HEK293 (cell line): ENCODE results near the gene PTPN5.

ENCODE experiments used
- CTCF ChIA-PET: fragments of 350-600 bp; formaldehyde crosslinking; extraction: SDS; loops from one replicate; lab custom pipeline; 2021; ENCODE audit warnings: antibody characterized with exemption; lab: Yijun Ruan, JAX
- POLR2A ChIA-PET: fragments of 300-600 bp; formaldehyde crosslinking; extraction: SDS; loops from one replicate; lab custom pipeline; 2020; ENCODE audit warnings: antibody characterized with exemption, inconsistent platforms; lab: Yijun Ruan, JAX
- H3K27ac ChIP-seq: fragments of 200-500 bp; sonication (Bioruptor generic); 2 replicates; pipeline ENCODE4 v1.5.1; 2014; ENCODE audit warnings: low read depth, low read length, control low read depth, inconsistent platforms; ENCODE audit errors: extremely low read depth
- H3K36me3 ChIP-seq, 2 experiments: fragments of 200-500 bp in 1 of 2; sonication (Bioruptor generic) in 1 of 2; 1 replicate in 1 of 2; 2 replicates in 1 of 2; pipeline ENCODE4 v1.5.1; 2014 to 2017; ENCODE audit warnings: inconsistent platforms in 2 of 2, low read length in 2 of 2; ENCODE audit not compliant: control insufficient read depth in 2 of 2, insufficient read depth in 1 of 2
- H3K4me1 ChIP-seq: fragments of 200-500 bp; sonication (Bioruptor generic); 2 replicates; pipeline ENCODE4 v1.5.1; 2014; ENCODE audit warnings: mild to moderate bottlenecking, low read length, inconsistent platforms; ENCODE audit not compliant: control insufficient read depth, insufficient read depth
- H3K4me3 ChIP-seq: 2 replicates; pipeline ENCODE4 v1.5.1; 2011; ENCODE audit warnings: low read depth, mild to moderate bottlenecking, control low read depth, low read length, moderate library complexity
- H3K9me3 ChIP-seq: fragments of 200-500 bp; sonication (Bioruptor generic); 2 replicates; pipeline ENCODE4 v1.5.1; 2014; ENCODE audit warnings: low read depth, low read length, inconsistent platforms; ENCODE audit not compliant: control insufficient read depth, insufficient read depth
- BCL11A ChIP-seq: fragments of 450-650 bp; formaldehyde crosslinking; IDR thresholded peaks from 2 replicates; pipeline ENCODE4 v1.5.1; 2016; ENCODE audit warnings: low read depth, missing biosample characterization, missing genetic modification characterization
- GLI4 ChIP-seq: fragments of 450-650 bp; formaldehyde crosslinking; IDR thresholded peaks from 2 replicates; pipeline ENCODE4 v1.5.1; 2016; ENCODE audit warnings: missing biosample characterization, missing genetic modification characterization
- HOXD13 ChIP-seq: sonication (generic); formaldehyde crosslinking; IDR thresholded peaks from 2 replicates; pipeline ENCODE4 v1.8.0; 2022; ENCODE audit warnings: missing genetic modification reagents, borderline replicate concordance
- SCRT1 ChIP-seq: fragments of 450-650 bp; formaldehyde crosslinking; IDR thresholded peaks from 2 replicates; pipeline ENCODE4 v1.5.1; 2016; ENCODE audit warnings: missing biosample characterization, missing genetic modification characterization, borderline replicate concordance
- SP2 ChIP-seq: fragments of 450-650 bp; formaldehyde crosslinking; IDR thresholded peaks from 2 replicates; pipeline ENCODE4 v1.5.1; 2016; ENCODE audit warnings: missing biosample characterization, missing genetic modification characterization
- TCF7L2 ChIP-seq: IDR thresholded peaks from 2 replicates; pipeline ENCODE4 v1.6.1; 2011; ENCODE audit warnings: low read depth, mild to moderate bottlenecking, inconsistent platforms, low read length, moderate library complexity, borderline replicate concordance
- ZBTB17 ChIP-seq: fragments of 450-650 bp; formaldehyde crosslinking; IDR thresholded peaks from 2 replicates; pipeline ENCODE4 v1.5.1; 2016; ENCODE audit warnings: missing biosample characterization, missing genetic modification characterization
- ZEB2 ChIP-seq: fragments of 450-650 bp; formaldehyde crosslinking; IDR thresholded peaks from 2 replicates; pipeline ENCODE4 v1.5.1; 2016; ENCODE audit warnings: missing biosample characterization, missing genetic modification characterization
- ZFHX2 ChIP-seq: fragments of 450-650 bp; formaldehyde crosslinking; conservative IDR thresholded peaks from 2 replicates; pipeline ENCODE4 v1.5.1; 2016; ENCODE audit warnings: missing biosample characterization, missing genetic modification characterization
- ZNF404 ChIP-seq: fragments of 450-650 bp; formaldehyde crosslinking; IDR thresholded peaks from 2 replicates; pipeline ENCODE4 v1.5.1; 2017; ENCODE audit warnings: missing biosample characterization, missing genetic modification characterization
- ZNF548 ChIP-seq: fragments of 450-650 bp; formaldehyde crosslinking; IDR thresholded peaks from 2 replicates; pipeline ENCODE4 v1.5.1; 2016; ENCODE audit warnings: missing biosample characterization, missing genetic modification characterization
- ZNF610 ChIP-seq: fragments of 450-650 bp; formaldehyde crosslinking; IDR thresholded peaks from 2 replicates; pipeline ENCODE4 v1.5.1; 2016; ENCODE audit warnings: missing biosample characterization, missing genetic modification characterization, borderline replicate concordance
- ZNF623 ChIP-seq: fragments of 450-650 bp; formaldehyde crosslinking; IDR thresholded peaks from 2 replicates; pipeline ENCODE4 v1.5.1; 2016; ENCODE audit warnings: missing biosample characterization, missing genetic modification characterization
- TF ChIP-seq, protein P1 (sequence below): fragments of 450-650 bp; formaldehyde crosslinking; IDR thresholded peaks from 2 replicates; pipeline ENCODE4 v1.5.1; 2016; ENCODE audit warnings: missing biosample characterization, missing genetic modification characterization
- TF ChIP-seq, protein P2 (sequence below): fragments of 450-650 bp; formaldehyde crosslinking; IDR thresholded peaks from 2 replicates; pipeline ENCODE4 v1.5.1; 2016; ENCODE audit warnings: missing biosample characterization, missing genetic modification characterization
- TF ChIP-seq, protein P3 (sequence below): fragments of 450-650 bp; formaldehyde crosslinking; IDR thresholded peaks from 2 replicates; pipeline ENCODE4 v1.5.1; 2017; ENCODE audit warnings: missing biosample characterization, missing genetic modification characterization
- TF ChIP-seq, protein P4 (sequence below): fragments of 450-650 bp; formaldehyde crosslinking; IDR thresholded peaks from 2 replicates; pipeline ENCODE4 v1.5.1; 2016; ENCODE audit warnings: missing biosample characterization, missing genetic modification characterization, borderline replicate concordance
- TF ChIP-seq, protein P5 (sequence below): fragments of 450-650 bp; formaldehyde crosslinking; IDR thresholded peaks from 2 replicates; pipeline ENCODE4 v1.5.1; 2016; ENCODE audit warnings: missing biosample characterization, missing genetic modification characterization
- TF ChIP-seq, protein P6 (sequence below): fragments of 450-650 bp; formaldehyde crosslinking; IDR thresholded peaks from 2 replicates; pipeline ENCODE4 v1.5.1; 2016; ENCODE audit warnings: missing biosample characterization, missing genetic modification characterization, low read depth

PTPN5 gene

DNA sequence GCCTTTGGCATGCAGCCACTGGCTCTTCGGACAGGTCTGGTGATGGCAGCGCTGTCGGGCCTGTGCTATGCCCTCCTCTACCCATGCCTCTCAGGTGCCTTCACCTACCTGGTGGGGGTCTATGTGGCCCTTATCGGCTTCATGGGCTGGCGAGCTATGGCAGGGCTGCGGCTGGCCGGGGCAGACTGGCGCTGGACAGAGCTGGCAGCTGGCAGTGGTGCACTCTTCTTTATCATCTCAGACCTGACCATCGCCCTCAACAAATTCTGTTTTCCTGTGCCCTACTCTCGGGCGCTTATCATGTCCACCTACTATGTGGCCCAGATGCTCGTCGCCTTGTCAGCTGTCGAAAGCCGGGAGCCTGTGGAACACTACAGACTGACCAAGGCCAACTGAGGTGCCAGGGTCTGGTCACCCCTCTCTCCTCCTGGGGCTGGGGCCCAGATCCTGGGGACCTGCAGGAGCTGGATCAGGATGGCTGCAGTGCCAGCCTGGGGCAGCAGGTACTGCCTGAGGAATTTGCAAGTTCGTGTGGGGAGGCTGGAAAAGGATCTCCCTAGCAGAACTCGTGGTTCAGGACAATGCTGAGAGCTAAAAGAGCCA, 89.9 kb downstream of the PTPN5 start:
- H3K9me3 ChIP-seq: no peaks in the 10 kb centered on the region
- TF ChIP-seq SCRT1 (tag by site-specific recombination) (no peak), ZBTB17 (tag by site-specific recombination) (no peak), HOXD13 (CRISPR knock-in tag) (no peak), ZNF610 (tag by site-specific recombination) (no peak)

DNA sequence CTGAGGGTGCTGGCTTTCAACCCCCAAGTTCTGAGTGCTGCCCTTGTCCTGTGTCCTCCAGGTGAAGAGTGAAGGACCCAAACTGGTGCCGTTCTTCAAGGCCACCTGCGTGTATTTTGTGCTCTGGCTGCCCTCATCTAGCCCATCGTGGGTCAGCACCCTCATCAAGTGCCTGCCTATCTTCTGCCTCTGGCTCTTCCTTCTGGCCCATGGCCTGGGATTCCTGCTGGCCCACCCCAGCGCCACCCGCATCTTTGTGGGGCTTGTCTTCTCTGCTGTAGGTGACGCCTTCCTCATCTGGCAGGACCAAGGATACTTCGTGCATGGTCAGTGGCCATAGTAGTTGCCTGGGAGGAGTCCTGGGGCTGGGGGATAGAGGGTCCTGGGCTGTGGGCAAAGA, 90.7 kb downstream of the PTPN5 start:
- TF ChIP-seq SP2 (tag by site-specific recombination) (no peak), HOXD13 (CRISPR knock-in tag) (no peak), TCF7L2 (no peak), ZNF548 (tag by site-specific recombination) (no peak), ZNF404 (tag by site-specific recombination) (no peak), BCL11A (tag by site-specific recombination) (no peak), ZEB2 (tag by site-specific recombination) (no peak), GLI4 (tag by site-specific recombination) (no peak), ZNF623 (tag by site-specific recombination) (no peak), ZFHX2 (tag by site-specific recombination) (no peak)
- TF ChIP-seq, protein P1, sequence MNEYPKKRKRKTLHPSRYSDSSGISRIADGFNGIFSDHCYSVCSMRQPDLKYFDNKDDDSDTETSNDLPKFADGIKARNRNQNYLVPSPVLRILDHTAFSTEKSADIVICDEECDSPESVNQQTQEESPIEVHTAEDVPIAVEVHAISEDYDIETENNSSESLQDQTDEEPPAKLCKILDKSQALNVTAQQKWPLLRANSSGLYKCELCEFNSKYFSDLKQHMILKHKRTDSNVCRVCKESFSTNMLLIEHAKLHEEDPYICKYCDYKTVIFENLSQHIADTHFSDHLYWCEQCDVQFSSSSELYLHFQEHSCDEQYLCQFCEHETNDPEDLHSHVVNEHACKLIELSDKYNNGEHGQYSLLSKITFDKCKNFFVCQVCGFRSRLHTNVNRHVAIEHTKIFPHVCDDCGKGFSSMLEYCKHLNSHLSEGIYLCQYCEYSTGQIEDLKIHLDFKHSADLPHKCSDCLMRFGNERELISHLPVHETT: no peak
- TF ChIP-seq, protein P2, sequence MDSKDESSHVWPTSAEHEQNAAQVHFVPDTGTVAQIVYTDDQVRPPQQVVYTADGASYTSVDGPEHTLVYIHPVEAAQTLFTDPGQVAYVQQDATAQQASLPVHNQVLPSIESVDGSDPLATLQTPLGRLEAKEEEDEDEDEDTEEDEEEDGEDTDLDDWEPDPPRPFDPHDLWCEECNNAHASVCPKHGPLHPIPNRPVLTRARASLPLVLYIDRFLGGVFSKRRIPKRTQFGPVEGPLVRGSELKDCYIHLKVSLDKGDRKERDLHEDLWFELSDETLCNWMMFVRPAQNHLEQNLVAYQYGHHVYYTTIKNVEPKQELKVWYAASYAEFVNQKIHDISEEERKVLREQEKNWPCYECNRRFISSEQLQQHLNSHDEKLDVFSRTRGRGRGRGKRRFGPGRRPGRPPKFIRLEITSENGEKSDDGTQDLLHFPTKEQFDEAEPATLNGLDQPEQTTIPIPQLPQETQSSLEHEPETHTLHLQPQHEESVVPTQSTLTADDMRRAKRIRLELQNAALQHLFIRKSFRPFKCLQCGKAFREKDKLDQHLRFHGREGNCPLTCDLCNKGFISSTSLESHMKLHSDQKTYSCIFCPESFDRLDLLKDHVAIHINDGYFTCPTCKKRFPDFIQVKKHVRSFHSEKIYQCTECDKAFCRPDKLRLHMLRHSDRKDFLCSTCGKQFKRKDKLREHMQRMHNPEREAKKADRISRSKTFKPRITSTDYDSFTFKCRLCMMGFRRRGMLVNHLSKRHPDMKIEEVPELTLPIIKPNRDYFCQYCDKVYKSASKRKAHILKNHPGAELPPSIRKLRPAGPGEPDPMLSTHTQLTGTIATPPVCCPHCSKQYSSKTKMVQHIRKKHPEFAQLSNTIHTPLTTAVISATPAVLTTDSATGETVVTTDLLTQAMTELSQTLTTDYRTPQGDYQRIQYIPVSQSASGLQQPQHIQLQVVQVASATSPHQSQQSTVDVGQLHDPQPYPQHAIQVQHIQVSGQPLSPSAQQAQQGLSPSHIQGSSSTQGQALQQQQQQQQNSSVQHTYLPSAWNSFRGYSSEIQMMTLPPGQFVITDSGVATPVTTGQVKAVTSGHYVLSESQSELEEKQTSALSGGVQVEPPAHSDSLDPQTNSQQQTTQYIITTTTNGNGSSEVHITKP (tag by site-specific recombination): no peak
- TF ChIP-seq, protein P3, sequence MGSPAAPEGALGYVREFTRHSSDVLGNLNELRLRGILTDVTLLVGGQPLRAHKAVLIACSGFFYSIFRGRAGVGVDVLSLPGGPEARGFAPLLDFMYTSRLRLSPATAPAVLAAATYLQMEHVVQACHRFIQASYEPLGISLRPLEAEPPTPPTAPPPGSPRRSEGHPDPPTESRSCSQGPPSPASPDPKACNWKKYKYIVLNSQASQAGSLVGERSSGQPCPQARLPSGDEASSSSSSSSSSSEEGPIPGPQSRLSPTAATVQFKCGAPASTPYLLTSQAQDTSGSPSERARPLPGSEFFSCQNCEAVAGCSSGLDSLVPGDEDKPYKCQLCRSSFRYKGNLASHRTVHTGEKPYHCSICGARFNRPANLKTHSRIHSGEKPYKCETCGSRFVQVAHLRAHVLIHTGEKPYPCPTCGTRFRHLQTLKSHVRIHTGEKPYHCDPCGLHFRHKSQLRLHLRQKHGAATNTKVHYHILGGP (tag by site-specific recombination): no peak
- TF ChIP-seq, protein P4, sequence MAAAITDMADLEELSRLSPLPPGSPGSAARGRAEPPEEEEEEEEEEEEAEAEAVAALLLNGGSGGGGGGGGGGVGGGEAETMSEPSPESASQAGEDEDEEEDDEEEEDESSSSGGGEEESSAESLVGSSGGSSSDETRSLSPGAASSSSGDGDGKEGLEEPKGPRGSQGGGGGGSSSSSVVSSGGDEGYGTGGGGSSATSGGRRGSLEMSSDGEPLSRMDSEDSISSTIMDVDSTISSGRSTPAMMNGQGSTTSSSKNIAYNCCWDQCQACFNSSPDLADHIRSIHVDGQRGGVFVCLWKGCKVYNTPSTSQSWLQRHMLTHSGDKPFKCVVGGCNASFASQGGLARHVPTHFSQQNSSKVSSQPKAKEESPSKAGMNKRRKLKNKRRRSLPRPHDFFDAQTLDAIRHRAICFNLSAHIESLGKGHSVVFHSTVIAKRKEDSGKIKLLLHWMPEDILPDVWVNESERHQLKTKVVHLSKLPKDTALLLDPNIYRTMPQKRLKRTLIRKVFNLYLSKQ (tag by site-specific recombination): no peak
- TF ChIP-seq, protein P5, sequence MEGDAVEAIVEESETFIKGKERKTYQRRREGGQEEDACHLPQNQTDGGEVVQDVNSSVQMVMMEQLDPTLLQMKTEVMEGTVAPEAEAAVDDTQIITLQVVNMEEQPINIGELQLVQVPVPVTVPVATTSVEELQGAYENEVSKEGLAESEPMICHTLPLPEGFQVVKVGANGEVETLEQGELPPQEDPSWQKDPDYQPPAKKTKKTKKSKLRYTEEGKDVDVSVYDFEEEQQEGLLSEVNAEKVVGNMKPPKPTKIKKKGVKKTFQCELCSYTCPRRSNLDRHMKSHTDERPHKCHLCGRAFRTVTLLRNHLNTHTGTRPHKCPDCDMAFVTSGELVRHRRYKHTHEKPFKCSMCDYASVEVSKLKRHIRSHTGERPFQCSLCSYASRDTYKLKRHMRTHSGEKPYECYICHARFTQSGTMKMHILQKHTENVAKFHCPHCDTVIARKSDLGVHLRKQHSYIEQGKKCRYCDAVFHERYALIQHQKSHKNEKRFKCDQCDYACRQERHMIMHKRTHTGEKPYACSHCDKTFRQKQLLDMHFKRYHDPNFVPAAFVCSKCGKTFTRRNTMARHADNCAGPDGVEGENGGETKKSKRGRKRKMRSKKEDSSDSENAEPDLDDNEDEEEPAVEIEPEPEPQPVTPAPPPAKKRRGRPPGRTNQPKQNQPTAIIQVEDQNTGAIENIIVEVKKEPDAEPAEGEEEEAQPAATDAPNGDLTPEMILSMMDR (tag by site-specific recombination): no peak
- TF ChIP-seq, protein P6, sequence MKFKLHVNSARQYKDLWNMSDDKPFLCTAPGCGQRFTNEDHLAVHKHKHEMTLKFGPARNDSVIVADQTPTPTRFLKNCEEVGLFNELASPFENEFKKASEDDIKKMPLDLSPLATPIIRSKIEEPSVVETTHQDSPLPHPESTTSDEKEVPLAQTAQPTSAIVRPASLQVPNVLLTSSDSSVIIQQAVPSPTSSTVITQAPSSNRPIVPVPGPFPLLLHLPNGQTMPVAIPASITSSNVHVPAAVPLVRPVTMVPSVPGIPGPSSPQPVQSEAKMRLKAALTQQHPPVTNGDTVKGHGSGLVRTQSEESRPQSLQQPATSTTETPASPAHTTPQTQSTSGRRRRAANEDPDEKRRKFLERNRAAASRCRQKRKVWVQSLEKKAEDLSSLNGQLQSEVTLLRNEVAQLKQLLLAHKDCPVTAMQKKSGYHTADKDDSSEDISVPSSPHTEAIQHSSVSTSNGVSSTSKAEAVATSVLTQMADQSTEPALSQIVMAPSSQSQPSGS (tag by site-specific recombination): no peak
- H3K36me3 ChIP-seq: no peaks in the 10 kb centered on the region
- no peaks in the 10 kb centered on the region for H3K9me3 ChIP-seq
- no peak overlapping the region for H3K4me3 ChIP-seq
- H3K4me1 ChIP-seq: no peaks in the 10 kb centered on the region
- no peak overlapping the region for H3K27ac ChIP-seq
- POLR2A ChIA-PET: no interaction called here
- CTCF ChIA-PET: interaction anchor here (1.2 kb wide), 1 partner anchor 30 kb away, joined by 6 read pairs; no protein-coding TSS in a partner anchor

More for the DNA sequence above, 89.9 kb downstream of the PTPN5 start:
- ChIA-PET POLR2A (interaction anchor here (0.6 kb wide), 1 partner anchor 11 kb away, joined by 3 read pairs; no protein-coding TSS in a partner anchor), CTCF (interaction anchor here (1.1 to 1.2 kb wide), 2 partner anchors 30 to 62 kb away, joined by 3 to 6 read pairs; no protein-coding TSS in a partner anchor)
- Histone ChIP-seq H3K36me3 (no peaks in the 10 kb centered on the region), H3K27ac (no peak overlapping the region), H3K4me1 (no peaks in the 10 kb centered on the region), H3K4me3 (no peak overlapping the region)
